MM.1S (cell line): ENCODE data around the gene SPCS3.

Experiments
- DNase-seq: peaks from one replicate; pipeline ENCODE4 v3.0.0-alpha.2; 2015
- H2AFZ ChIP-seq: fragments of 300-600 bp; sonication (generic); 2 replicates; pipeline ENCODE4 v1.6.0; 2016; ENCODE audit warnings: antibody characterized with exemption, low read length
- H3F3A ChIP-seq: fragments of 300-600 bp; sonication (generic); 2 replicates; pipeline ENCODE4 v1.6.1; 2016; ENCODE audit warnings: mild to moderate bottlenecking, antibody characterized with exemption, low read length, moderate library complexity, mixed read lengths; ENCODE audit not compliant: insufficient read depth
- H3K27ac ChIP-seq: fragments of 300-600 bp; sonication (generic); 2 replicates; pipeline ENCODE4 v1.5.1; 2016; ENCODE audit warnings: mild to moderate bottlenecking, low read length
- H3K27me3 ChIP-seq: fragments of 300-600 bp; sonication (generic); replicated peaks from 2 replicates; pipeline ENCODE4 v1.6.0; 2016; ENCODE audit warnings: low read length; ENCODE audit not compliant: insufficient read depth
- H3K36me3 ChIP-seq: fragments of 300-600 bp; sonication (generic); replicated peaks from 2 replicates; pipeline ENCODE4 v1.6.1; 2016; ENCODE audit warnings: mild to moderate bottlenecking, low read length, mixed read lengths; ENCODE audit not compliant: insufficient read depth
- H3K4me1 ChIP-seq: fragments of 300-600 bp; sonication (generic); 2 replicates; pipeline ENCODE4 v1.6.1; 2016; ENCODE audit warnings: low read length, mixed read lengths
- H3K4me2 ChIP-seq: fragments of 300-600 bp; sonication (generic); 2 replicates; pipeline ENCODE4 v1.6.0; 2016; ENCODE audit warnings: low read depth, low read length
- H3K4me3 ChIP-seq: fragments of 300-600 bp; sonication (generic); 2 replicates; pipeline ENCODE4 v1.5.1; 2016; ENCODE audit warnings: low read length, mixed read lengths
- H3K79me2 ChIP-seq: fragments of 300-600 bp; sonication (generic); 2 replicates; pipeline ENCODE4 v1.6.1; 2016; ENCODE audit warnings: mixed run types, low read length, mixed read lengths
- H3K9ac ChIP-seq: fragments of 300-600 bp; sonication (generic); 2 replicates; pipeline ENCODE4 v1.6.1; 2016; ENCODE audit warnings: low read length, mixed read lengths
- H3K9me2 ChIP-seq: fragments of 300-600 bp; sonication (generic); replicated peaks from 2 replicates; pipeline ENCODE4 v1.6.1; 2016; ENCODE audit warnings: mild to moderate bottlenecking, low read length, mixed read lengths; ENCODE audit not compliant: insufficient read depth
- H3K9me3 ChIP-seq: fragments of 300-600 bp; sonication (generic); replicated peaks from 2 replicates; pipeline ENCODE4 v1.6.1; 2016; ENCODE audit warnings: mild to moderate bottlenecking, low read length, mixed read lengths; ENCODE audit not compliant: insufficient read depth
- H4K20me1 ChIP-seq: fragments of 300-600 bp; sonication (generic); 2 replicates; pipeline ENCODE4 v1.6.1; 2016; ENCODE audit warnings: mild to moderate bottlenecking, low read length, moderate library complexity, mixed read lengths; ENCODE audit not compliant: insufficient read depth
- CTCF ChIP-seq: fragments of 300-600 bp; sonication (generic); IDR thresholded peaks from 2 replicates; pipeline ENCODE4 v1.5.1; 2016; ENCODE audit warnings: antibody characterized with exemption, low read length, mixed read lengths
- EZH2 ChIP-seq: fragments of 300-600 bp; sonication (generic); optimal IDR thresholded peaks from 2 replicates; pipeline ENCODE3; 2017; ENCODE audit warnings: low read depth, mild to moderate bottlenecking, antibody characterized with exemption, low read length, mixed read lengths
- EZH2phosphoT487 ChIP-seq: fragments of 300-600 bp; sonication (generic); IDR thresholded peaks from 2 replicates; pipeline ENCODE4 v1.6.1; 2018; ENCODE audit warnings: antibody characterized with exemption, low read length

The SPCS3 gene

GRCh38 chr4:176334066-176334465, 14.3 kb downstream of the SPCS3 start:
- Histone ChIP-seq H3K27ac (no peak overlapping the region), H3K9ac (no peak overlapping the region), H3K9me3 (no peaks in the 10 kb centered on the region), H3K9me2 (no peaks in the 10 kb centered on the region), H3K4me3 (no peak overlapping the region), H3K4me1 (no peaks in the 10 kb centered on the region), H4K20me1 (no peaks in the 10 kb centered on the region), H3F3A (peaks cover 4% of the 10 kb centered on the region; the same call in 1 of the 2 replicates), H3K36me3 (peaks cover 5% of the 10 kb centered on the region; the same call in 1 of the 2 replicates), H3K27me3 (no peaks in the 10 kb centered on the region), H3K4me2 (no peak overlapping the region), H3K79me2 (peaks cover 14% of the 10 kb centered on the region; the same call in 1 of the 2 replicates), H2AFZ (no peak overlapping the region)
- TF ChIP-seq CTCF (no peak), EZH2 (no peak), EZH2phosphoT487 (no peak)
- DNase-seq: no peak

- TF ChIP-seq CTCF: no peak
- no peak for TF ChIP-seq EZH2phosphoT487
- TF ChIP-seq EZH2: no peak
- Histone ChIP-seq H3K9me3 (no peaks in the 10 kb centered on the region), H3K4me3 (no peak overlapping the region), H3K36me3 (no peaks in the 10 kb centered on the region), H3F3A (peaks cover 4% of the 10 kb centered on the region; the same call in 1 of the 2 replicates), H3K9ac (no peak overlapping the region), H3K9me2 (no peaks in the 10 kb centered on the region), H4K20me1 (no peaks in the 10 kb centered on the region), H3K4me1 (no peaks in the 10 kb centered on the region), H3K27ac (no peak overlapping the region), H3K79me2 (peaks cover 2% of the 10 kb centered on the region; the same call in 1 of the 2 replicates), H2AFZ (no peak overlapping the region), H3K4me2 (no peak overlapping the region), H3K27me3 (no peaks in the 10 kb centered on the region)
- no peak for DNase-seq
Observed at GRCh38 chr4:176335421-176335820, 15.7 kb downstream of the SPCS3 start.

- no peak for TF ChIP-seq CTCF
- TF ChIP-seq EZH2: no peak
- no peak for TF ChIP-seq EZH2phosphoT487
- DNase-seq: no peak
- H3K9me2 ChIP-seq: no peaks in the 10 kb centered on the region
- H3K9me3 ChIP-seq: no peaks in the 10 kb centered on the region
- no peaks in the 10 kb centered on the region for H3K4me1 ChIP-seq
- H3K79me2 ChIP-seq: no peaks in the 10 kb centered on the region
- no peak overlapping the region for H3K4me3 ChIP-seq
- H3K36me3 ChIP-seq: no peaks in the 10 kb centered on the region
- no peak overlapping the region for H3K9ac ChIP-seq
- H3K4me2 ChIP-seq: no peak overlapping the region
- no peak overlapping the region for H3K27ac ChIP-seq
- H2AFZ ChIP-seq: no peak overlapping the region
- H3K27me3 ChIP-seq: no peaks in the 10 kb centered on the region
- H4K20me1 ChIP-seq: no peaks in the 10 kb centered on the region
- H3F3A ChIP-seq: 0 out of 2 replicates have a peak, but pooled peaks cover 4% of the 10 kb centered on the region
Observed at GRCh38 chr4:176339936-176340761, 20.4 kb downstream of the SPCS3 start.
